CD4-positive, alpha-beta T cell treated with Interleukin-21 for 1 hour (primary cell): ENCODE results near the gene CXXC5.
"Not testable (repeated sequence)": the region's sequence is repeated elsewhere in the genome, so short reads cannot be mapped to it uniquely, and the experiment has no call there.

ENCODE experiments used
- DNase-seq: peaks from one replicate; pipeline ENCODE4 v3.0.0-alpha.2; 2020

Gene CXXC5

DNA sequence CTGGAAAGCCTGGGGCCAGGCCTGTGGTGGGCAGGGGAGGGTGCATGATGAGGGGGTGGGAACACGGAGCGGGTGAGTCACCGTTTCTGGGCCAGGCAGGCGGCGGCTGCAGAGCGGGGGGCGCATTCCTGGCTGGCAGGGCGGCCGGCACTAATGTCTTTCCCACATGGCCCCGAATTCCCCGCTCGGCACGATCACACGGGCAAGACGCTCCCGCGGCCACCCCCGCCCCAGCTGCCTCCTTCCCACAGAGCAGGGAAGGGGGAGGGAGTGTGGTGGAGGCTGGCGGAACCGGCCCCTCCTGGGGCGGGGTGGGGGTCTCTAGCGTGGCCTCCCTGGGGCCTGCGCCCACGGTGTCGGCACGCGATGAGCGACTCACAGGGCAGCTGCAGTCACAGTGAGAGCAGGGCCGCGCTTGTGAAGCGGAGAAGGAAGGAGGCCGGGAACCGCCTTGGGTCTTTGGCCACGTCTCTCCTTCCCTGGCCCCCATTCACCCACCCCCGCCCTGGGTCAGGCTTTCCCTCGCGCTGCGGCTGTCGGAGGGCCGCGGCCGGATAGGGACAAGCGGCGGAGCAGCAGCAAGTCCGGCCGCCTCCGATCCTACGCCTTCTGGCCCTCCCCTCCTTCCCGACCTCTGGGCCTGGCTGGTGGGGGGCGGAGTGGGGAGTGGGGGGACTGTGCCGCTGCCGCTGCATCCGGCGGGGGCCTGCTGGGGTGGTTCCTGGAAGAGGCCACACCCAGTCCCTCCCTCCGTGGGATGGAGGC is 48.9 kb downstream of the CXXC5 start:
- no peak for DNase-seq

DNA sequence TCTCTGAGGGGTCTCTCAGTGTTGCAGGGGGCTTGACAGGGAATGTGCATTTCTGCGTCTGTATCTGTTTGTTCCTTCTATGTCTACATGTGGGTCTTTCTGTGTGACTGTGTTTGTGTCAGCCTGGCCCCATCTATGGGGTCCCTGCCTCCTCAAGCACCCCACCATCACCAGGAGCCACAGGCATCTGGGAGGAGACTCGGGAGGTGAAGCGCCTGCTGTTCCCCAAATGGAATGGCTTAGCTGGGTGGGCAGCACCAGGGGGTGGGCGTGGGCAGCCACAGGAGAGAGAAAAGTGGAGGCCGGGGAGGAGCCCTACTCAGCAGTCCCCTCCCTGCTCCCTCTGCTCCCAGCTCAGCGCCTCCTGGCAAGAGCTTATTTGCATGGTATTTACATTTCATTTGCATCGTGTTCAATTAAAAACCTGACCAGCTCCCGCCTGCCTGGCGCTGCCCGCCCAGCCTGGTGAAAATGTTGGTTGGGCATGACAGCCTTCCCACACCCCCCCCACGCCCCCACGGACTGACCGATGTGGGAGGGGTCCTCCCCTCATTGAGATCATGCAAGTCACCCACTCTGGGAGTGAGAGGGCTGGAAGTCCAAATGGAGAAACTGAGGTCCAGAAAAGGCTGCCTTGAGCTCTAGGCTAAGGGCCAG is 50.5 kb downstream of the CXXC5 start:
- no peak for DNase-seq

DNA sequence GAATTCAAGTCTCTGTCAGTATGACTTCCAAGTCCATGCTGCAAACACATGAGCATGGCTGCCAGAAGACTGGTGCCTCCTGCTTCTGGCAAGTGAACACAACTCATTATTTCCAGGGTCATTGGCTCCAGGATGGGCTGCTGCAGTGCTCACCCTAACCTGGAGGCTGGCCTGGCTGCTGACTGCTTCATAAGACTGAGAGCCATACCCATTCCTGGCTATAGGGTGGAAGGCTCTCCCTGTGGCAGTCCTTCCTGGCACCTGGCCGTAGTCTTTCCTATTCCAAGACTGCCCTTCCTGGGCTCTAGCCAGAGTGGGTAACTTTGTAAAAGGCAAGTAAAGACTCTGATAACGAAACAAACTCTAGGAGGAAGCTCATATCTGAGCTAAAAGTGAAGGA is 51.2 kb downstream of the CXXC5 start:
- DNase-seq, result no peak

DNA sequence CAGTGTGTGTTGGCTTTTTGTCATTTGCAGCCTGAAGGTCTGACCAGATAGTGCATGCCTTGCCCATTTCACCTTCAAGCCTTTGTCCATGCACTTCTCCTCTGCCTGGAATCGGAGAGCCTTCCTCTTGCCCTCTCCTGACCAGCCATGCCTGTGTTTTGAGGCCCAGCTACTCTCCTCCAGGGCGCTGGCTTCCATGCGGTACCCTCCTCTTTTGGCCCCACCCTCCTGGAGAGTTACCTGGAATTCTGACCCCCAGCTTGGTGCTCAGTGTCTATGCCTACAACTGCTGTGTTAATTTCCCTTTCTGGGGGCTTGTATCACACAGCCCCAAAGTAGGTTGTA is 52.5 kb downstream of the CXXC5 start:
- DNase-seq, result no peak

DNA sequence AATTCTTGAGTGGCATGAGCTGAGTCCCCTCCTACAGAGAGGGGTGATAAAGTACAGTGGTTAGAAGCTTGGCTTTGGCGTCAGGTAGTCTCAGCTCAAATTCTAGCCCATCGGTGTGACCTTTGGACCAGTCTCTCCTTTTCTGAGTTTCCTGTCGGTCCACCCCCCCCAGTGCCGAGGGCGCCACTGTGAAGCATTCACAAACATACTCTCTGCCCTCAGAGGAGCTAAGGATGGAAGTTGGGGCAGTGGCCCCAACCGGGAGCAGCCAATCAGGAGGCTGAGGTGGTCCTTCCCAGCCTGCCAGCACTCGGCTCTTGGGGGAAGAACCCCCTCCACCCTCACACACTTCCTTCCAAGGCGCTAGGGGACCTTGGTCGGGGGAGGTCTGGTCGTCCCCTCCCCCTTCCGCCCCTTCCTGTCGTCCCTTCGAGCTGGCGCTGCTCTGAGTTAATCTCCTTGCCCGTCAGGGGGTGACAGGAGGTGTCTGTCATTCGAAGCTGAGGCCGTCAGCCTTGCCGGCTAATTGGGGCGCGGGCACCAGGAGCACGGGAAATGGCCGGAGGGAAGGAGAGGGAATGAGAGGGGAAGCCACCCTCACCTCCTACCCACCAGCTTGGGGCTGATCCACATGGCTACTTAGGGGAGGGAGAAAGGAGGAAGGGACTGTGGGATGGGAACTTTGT is 53.0 kb downstream of the CXXC5 start:
- no peak for DNase-seq

DNA sequence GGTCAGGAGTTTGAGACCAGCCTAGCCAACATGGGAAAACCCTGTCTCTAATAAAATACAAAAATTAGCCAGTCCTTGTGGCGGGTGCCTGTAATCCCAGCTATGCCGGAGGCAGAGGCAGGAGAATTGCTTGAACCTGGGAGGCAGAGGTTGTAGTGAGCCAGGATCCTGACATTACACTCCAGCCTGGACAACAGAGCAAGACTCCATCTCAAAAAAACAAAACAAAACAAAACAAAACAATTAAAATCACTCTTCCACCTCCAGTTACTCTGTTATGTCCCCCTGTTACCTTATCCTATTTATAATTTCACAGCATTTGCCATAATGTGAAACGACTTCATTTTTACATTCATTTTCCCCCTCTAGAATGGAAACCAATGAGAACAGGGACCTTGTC is 54.4 kb downstream of the CXXC5 start:
- no peak for DNase-seq

DNA sequence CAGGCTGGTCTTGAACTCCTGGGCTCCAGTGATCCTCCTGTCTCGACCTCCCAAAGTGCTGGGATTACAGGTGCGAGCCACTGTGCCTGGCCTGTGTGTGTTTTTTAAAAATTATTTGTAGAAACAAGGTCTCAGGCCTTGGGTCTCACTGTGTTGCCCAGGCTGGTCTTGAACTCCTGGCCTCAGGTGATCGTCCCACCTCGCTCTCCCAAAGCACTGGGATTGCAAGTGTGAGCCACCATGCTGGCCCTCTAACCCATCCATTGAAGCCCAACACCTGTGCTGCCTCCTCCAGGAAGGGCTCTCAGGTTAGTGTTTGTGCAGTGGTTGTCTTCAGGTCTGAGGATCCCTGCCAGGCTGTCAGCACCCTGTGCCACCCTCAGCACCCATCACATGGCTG is 56.6 kb downstream of the CXXC5 start:
- DNase-seq, result no peak

DNA sequence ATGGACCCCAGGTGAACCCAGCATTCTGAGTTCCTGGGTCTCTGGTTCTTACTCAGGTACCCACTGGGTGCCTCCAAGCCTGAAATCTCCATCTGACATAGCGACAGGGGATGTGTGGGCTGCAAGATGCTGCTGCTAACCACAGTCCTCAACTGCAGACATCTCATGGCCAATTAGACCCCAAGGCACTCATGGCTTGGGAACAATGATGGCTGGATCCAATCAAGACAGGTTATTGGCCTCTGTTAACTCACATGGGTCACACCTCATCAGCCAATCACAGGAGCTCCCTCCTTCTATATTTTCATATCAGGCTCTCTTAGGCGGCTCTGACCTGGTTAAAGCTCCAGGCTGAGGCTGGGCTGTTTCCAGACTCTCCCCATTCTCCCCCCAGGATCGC is 57.0 kb downstream of the CXXC5 start:
- no peak for DNase-seq

DNA sequence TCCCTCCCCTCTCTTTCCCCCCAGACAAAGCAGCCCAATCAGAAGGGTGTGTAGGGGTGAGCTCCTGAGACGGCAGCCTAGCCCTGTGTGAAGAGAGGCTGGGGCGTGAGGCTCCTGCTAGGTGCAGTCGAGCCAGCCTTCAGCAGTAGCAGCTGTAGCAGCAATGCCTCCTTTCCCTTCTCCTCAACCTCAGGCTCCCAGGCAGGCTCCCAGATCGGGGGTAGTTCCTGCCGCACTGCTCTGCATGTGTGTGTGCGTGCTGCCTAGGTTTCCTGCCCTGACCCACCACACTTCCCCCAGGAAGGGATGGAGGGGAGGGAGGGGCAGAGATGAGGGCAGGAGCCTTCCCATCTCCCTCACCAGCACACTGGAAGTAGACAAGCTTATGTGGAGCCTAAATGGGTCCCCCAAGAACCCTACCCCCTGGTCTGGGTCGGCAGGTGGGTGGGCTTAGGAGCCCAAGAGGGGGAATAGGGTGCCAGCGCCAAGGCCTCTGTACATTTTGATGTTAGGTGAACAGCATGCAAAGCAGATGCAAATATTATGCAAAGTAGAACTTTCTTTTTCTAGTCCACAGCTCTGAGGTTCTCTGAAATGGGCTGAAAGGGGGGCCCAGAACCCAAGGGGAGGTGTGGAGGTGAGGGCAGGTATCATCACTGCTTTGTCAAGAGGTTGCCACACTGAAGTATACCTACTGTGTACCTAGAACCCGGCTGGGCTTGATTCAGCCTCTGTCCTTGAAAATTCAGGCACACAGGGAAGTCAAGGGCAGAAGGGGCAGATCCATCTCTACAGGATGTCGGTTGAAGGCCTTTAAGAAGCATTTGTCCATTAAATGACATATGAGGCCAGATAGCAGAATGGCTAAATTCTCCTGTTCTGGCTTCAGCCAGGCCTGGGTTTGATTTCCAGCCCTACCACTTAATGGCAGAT is 57.8 kb downstream of the CXXC5 start:
- DNase-seq, result no peak

DNA sequence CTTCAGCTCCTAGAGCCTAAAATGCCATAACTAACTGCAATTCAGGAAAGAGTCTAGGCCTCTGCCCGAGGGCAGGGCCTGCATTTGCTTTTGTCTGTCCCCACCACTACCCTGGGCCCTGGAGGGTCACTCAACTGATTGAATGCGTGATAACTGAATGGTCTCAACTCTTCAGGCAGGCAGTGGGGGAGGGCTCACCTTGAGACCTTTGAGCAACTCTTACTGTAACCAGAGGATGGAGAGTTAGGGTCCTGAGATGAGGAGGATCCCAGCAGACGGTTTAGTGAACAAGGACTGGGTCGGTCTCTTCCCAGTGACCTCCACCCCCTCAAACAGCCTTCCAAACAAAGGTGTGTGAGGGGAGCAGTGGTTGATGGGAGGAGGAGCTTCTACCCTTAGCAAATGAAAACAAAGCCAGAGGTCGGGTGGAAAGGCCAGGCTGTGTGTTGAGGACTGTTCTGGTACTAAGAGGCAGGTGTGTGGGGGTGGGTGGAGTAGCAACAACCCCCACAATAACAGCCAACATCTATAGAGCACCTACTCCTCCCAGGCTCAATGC is 59.4 kb downstream of the CXXC5 start:
- no peak for DNase-seq

DNA sequence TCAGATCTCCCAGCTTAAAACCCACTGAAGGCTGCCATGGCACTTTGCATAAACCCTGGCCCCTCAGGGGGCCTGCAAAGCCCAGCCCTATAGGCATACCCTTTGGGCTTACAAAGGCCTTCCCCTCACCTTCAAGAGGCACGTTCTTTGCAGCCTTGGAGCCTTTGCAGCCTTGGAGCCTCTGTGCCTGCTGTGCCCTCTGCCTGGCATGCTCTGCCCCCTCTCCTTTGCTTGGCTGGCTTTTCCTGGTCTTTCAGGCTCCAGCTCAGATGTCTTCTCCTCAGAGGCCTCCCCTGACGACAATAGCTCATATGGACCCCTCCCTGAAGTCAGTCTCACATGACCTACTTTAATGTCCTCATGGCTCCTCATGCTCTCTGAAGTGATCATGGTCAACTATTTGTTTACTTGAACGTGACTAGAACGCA is 60.3 kb downstream of the CXXC5 start:
- no peak for DNase-seq

DNA sequence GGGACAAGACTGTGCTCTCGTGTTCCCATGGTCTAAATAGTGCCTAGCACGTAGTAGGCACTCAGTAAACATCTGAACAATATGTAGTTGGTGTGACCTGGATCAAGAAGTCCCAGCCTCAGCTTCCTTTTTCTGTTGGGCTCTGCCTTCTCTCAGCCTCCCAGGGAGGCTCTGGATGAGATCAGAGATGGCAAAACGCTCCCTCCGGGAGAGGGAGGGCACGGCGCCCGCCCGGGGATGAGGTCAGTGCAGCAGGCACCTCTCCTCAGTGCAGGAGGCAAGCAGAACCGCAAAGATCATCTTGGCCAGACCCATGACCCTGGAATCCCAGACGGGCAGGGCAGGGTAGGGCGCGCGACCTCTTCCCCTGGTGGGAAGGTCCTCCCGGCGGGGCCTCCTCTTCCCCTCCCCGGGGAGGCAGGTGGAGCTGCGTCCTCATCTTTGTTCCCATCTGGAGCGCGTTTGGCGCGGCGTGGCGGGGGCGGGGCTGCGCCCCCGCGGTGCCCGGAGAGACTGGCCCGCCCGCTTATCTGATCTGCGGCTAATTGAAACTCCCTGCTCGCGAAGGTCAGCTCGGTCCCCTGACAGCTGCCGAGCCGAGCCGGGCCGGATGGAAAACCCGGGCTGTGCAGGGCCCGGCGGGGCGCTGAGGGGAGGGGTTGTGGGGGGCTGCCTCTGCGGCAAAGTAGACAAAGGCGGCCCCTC is 60.9 kb downstream of the CXXC5 start:
- no peak for DNase-seq

DNA sequence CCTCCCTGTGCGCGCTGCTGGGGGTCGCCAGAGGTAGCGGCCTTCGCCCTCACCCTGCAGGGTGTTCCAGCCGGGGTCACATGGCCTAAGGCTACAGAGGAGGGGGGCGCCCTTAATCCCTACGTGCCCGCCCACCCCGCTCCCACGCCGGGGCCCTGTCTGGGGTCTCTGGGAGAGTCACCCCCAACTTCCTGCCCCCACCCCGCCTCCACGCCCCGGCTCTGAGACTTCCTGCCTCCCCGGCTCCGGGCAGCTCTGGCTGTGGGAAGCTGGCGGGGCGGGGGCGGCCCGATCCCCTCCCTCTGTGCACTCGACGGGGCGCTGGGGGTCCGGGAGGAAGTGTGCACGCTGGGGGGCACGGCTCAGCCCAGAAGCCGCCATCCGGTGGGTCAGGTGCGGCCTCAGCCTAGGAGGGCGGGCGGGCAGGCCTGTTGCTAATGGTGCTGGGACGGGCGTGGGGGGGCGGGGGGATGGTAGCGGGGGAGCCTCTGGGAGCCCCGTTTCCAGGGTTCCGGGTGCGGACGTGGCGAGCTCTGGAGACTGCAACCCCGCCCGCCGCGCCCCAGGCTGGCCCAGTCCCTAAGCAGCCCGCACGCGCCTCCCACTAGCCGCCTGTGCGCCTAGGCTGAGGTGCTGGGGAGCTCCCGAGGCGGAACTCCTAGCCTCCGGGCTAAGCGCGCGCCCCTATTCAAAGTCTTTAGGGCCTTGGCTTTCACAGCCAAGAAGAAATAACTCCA is 61.6 kb downstream of the CXXC5 start:
- DNase-seq, result peak; percentile 39

DNA sequence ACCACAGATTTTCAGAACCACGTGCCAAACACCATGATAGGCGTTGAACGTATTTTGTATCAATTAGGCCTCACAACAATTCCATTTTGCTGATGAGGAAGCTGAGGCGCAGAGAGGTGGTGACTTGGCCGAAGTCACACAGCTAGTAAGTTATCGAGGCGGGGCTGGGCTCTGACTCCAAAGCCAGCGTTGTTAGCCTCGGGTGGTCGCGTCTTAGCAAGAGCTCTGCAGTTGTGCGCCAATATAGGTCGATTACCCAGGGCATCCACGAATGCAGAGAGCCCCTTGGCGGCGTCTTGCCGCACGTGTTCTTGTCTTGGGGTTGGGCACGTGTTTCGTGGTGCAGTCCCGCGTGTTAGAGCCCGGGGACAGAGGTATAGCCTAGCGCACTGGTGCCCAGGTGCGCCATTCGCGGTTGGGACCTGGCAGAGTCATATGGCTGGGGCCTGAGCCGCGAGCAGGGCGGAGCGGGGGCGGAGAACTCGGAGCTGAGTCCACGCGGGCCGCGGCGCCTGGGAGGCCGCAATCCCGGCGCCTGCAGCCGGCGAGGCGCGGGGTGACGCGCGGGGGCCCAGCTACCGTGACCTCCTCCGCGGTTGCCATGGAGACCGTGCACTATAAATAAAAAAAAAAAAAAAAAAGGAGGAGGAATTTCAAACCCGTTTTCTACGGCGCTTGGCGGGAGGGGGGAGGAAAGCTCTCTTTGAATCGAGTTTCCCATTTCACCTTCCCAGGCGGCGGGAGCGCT is 62.3 kb downstream of the CXXC5 start:
- peak; percentile 69 for DNase-seq

DNA sequence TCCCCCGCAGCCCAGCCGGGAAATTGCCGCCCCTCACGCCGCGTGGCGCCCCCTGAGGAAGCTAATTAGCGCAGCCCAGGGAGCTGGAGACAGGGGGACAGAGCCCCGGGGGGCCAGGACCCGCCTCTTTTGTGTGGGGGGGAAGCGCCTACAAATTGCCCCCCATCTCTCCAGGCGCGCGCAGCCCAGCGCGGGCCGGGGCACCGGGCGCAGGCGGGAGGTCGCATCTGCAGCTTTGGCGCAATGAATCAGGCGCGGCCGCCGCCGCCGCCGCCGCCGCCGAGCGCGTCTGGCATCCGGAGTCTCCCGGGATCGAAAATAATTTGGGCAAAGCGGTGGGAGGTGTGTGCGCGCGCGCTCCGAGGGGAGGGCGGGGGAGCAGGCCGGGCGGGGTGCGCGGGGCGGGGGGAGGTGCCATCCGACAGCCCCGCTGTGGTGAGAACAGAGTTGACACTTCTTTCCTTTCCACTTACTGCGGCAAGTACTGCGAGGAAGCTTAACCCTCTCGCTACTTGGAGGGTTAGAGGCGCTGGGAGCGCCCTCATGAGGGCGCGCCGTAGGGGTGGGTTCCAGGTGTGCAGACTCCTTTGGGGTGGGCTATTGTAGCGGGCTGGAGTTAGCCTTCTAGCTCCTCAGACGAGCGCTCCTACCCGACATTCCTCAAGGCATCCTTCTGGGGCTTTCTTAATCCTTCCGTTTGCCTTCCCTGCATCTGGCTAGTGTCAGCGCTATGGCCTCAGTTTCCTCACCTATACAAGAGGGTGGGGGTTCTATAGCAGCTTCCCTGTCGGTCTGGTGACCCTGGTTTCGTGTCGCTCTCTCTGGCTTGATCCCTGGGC is 63.1 kb downstream of the CXXC5 start:
- DNase-seq, result peak; percentile 74

DNA sequence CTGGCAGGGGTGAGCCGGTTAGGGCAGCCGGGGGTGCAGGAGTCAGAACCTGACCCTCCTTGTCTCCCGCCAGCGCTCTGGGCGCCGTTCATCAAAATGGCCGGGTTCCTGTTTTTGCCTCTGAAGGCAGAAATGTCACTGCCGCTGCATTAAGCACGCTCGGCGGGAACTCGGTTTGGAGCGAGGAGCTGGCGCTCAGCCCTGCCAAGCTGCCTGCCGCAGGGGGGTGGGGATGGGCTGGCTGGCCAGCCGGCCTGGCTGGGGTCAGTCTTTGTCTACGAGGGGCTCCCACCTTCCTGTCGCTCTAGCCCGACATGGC is 63.7 kb downstream of the CXXC5 start:
- DNase-seq, result no peak

DNA sequence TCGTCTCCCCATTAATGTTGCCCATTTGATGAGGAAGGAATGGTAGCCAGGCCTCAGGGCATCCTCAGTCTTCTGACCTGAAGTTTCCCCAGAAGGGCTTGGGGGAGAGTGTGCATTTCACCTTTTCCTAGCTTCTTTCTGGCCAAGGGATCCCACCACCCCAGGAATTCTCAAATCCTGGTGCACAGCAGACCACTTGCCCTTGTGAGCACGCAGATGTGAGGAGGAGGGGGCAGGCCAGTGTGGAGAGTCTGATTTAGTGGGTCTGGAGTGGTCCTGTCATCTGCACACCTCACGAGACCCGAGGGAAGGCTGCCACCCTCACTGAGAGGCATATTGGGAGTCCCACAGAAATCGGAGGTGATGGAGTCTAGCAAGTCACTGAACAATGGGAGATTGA is 64.3 kb downstream of the CXXC5 start:
- DNase-seq, result no peak

DNA sequence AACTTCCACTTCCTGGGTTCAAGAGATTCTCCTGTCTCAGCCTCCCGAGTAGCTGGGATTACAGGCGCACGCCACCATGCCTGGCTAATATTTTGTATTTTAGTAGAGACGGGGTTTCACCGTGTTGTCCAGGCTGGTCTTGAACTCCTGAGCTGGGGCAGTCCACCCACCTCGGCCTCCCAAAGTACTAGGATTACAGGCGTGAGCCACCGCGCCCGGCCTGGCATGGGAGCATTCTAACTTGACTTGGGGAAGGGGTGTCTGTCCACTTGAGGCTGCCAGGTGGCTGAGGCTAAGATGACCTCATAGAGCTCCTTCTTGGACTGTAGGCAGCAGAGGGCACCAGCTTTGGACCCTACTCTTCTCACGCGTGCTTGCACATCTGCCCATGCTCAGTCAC is 65.7 kb downstream of the CXXC5 start:
- not testable (repeated sequence) for DNase-seq

DNA sequence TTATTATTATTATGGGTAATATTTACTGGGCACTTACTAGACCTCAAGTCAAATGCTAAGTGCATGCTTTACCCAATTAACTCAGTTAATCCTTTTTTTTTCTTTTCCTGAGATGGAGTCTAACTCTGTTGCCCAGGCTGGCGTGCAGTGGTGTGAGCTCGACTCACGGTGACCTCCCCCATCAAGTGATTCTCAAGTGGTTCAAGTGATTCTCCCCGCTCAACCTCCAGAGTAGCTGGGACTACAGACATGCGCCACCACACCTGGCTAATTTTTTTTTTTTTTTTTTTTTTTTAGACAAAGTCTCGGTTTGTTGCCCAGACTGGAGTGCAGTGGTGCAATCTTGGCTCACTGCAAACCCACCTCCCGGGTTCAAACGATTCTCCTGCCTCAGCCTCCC is 69.1 kb downstream of the CXXC5 start:
- DNase-seq, result no peak

DNA sequence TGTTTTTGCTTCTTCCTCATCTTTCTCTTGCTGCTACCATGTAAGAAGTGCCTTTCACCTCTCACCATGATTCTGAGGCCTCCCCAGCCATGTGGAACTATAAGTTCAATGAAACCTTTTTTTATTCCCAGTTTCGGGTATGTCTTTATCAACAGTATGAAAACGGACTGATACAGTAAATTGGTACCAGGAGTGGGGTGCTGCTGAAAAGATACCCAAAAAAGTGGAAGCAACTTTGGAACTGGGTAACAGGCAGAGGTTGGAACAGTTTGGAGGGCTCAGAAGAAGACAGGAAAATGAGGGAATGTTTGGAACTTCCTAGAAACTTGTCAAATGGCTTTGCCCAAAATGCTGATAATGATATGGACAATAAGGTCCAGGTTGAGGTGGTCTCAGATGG is 70.3 kb downstream of the CXXC5 start:
- DNase-seq, result not testable (repeated sequence)
